K562 (cell line): ENCODE data around the gene LASP1NB.

Experiments used
- ARHGAP35 ChIP-seq: fragments of 450-650 bp; IDR thresholded peaks from 2 replicates; pipeline ENCODE4 v1.6.1; 2018; ENCODE audit not compliant: partially characterized antibody
- ATF4 ChIP-seq: fragments of 450-650 bp; formaldehyde crosslinking; IDR thresholded peaks from 2 replicates; pipeline ENCODE4 v1.4.0; 2022; ENCODE audit warnings: mild to moderate bottlenecking, moderate library complexity
- DEAF1 ChIP-seq: fragments of 450-650 bp; formaldehyde crosslinking; IDR thresholded peaks from 2 replicates; pipeline ENCODE4 v1.4.0; 2020; ENCODE audit warnings: mild to moderate bottlenecking, moderate library complexity
- DPF2 ChIP-seq: fragments of 450-650 bp; IDR thresholded peaks from 2 replicates; pipeline ENCODE4 v1.6.1; 2016
- EWSR1 ChIP-seq: fragments of 450-650 bp; IDR thresholded peaks from 2 replicates; pipeline ENCODE4 v1.6.1; 2018; ENCODE audit warnings: borderline replicate concordance, mild to moderate bottlenecking, low read depth, moderate library complexity; ENCODE audit not compliant: partially characterized antibody
- FOXP1 ChIP-seq: sonication (generic); formaldehyde crosslinking; IDR thresholded peaks from 2 replicates; pipeline ENCODE4 v1.8.0; 2022; ENCODE audit warnings: mild to moderate bottlenecking, missing genetic modification reagents
- HMGXB4 ChIP-seq: sonication (generic); formaldehyde crosslinking; IDR thresholded peaks from 2 replicates; pipeline ENCODE4 v1.8.1; 2023; ENCODE audit warnings: mild to moderate bottlenecking, missing genetic modification reagents
- NEUROD1 ChIP-seq: fragments of 150-350 bp; IDR thresholded peaks from 2 replicates; pipeline ENCODE4 v1.6.1; 2014; ENCODE audit warnings: borderline replicate concordance, low read length, low read depth; ENCODE audit not compliant: partially characterized antibody
- POLR3G ChIP-seq: IDR thresholded peaks from 2 replicates; pipeline ENCODE4 v1.6.1; 2011; ENCODE audit not compliant: insufficient read length, insufficient replicate concordance; ENCODE audit errors: extremely low read depth
- SMAD1 ChIP-seq: fragments of 150-350 bp; IDR thresholded peaks from 2 replicates; pipeline ENCODE4 v1.6.1; 2014; ENCODE audit warnings: low read length, low read depth; ENCODE audit not compliant: partially characterized antibody
- TAF15 ChIP-seq: fragments of 200-400 bp; formaldehyde crosslinking; IDR thresholded peaks from 2 replicates; pipeline ENCODE4 v1.6.1; 2017; ENCODE audit warnings: mild to moderate bottlenecking, low read depth, low read length, moderate library complexity
- TEAD4 ChIP-seq, 2 experiments: sonication (generic) in 1 of 2; formaldehyde crosslinking in 1 of 2; IDR thresholded peaks; 2 replicates each; pipeline versions ENCODE4 v1.6.1 to v1.8.0; 2012 to 2022; ENCODE audit warnings: borderline replicate concordance in 1 of 2, inconsistent platforms in 1 of 2, low read length in 1 of 2, mild to moderate bottlenecking in 1 of 2, missing genetic modification reagents in 1 of 2
- TOE1 ChIP-seq, 2 experiments: fragments of 450-650 bp in 1 of 2; sonication (generic) in 1 of 2; formaldehyde crosslinking in 1 of 2; IDR thresholded peaks; 2 replicates each; pipeline versions ENCODE4 v1.7.1 to v1.8.0; 2016 to 2022; ENCODE audit warnings: borderline replicate concordance in 2 of 2, mild to moderate bottlenecking in 2 of 2, antibody characterized with exemption in 1 of 2, inconsistent platforms in 1 of 2, low read depth in 1 of 2, missing genetic modification reagents in 1 of 2, moderate library complexity in 1 of 2
- ZNF324 ChIP-seq: fragments of 250-450 bp; sonication (Bioruptor Pico); IDR thresholded peaks from 2 replicates; pipeline ENCODE4 v1.4.0; 2020; ENCODE audit warnings: mild to moderate bottlenecking
- ZNF384 ChIP-seq: IDR thresholded peaks from 2 replicates; pipeline ENCODE4 v1.6.1; 2012; ENCODE audit warnings: low read depth, low read length, improper control_type of control experiment
- ZNF507 ChIP-seq: conservative IDR thresholded peaks from 2 replicates; pipeline ENCODE4 v1.6.1; 2017; ENCODE audit warnings: missing genetic modification characterization, missing compliant biosample characterization
- ZNF764 ChIP-seq: fragments of 250-450 bp; sonication (Bioruptor Pico); IDR thresholded peaks from 2 replicates; pipeline ENCODE4 v1.4.0; 2020; ENCODE audit warnings: low read depth, mild to moderate bottlenecking, moderate library complexity
- TF ChIP-seq, protein P1 (sequence below): fragments of 450-650 bp; IDR thresholded peaks from 2 replicates; pipeline ENCODE4 v1.6.1; 2016; ENCODE audit warnings: mild to moderate bottlenecking
- TF ChIP-seq, protein P2 (sequence below): fragments of 450-650 bp; formaldehyde crosslinking; IDR thresholded peaks from 2 replicates; pipeline ENCODE4 v1.4.0; 2020; ENCODE audit warnings: mild to moderate bottlenecking, mixed read lengths

LASP1NB gene

GRCh38 chr17:38881600-38882191 lies 43.7 kb upstream of the LASP1NB start (continued):
- TF ChIP-seq ZNF507 (tag) (no peak), ARHGAP35 (no peak), TAF15 (no peak), TEAD4 (IDR thresholded peaks at IDR 0.05; ENCODE audit: low read length) (no peak), TEAD4 (CRISPR knock-in tag; IDR thresholded peaks at IDR 0.05; ENCODE audit: borderline replicate concordance) (no peak), DPF2 (peak; percentile 48; the same call in 1 of the 2 replicates), ZNF384 (no peak), SMAD1 (peak; percentile 91), DEAF1 (CRISPR knock-in tag) (no peak), FOXP1 (CRISPR knock-in tag) (no peak), HMGXB4 (CRISPR knock-in tag) (no peak), NEUROD1 (no peak), ZNF764 (CRISPR knock-in tag) (no peak), ZNF324 (CRISPR knock-in tag) (no peak), POLR3G (no peak), EWSR1 (no peak), ATF4 (no peak), TOE1 (IDR thresholded peaks at IDR 0.05; ENCODE audit: borderline replicate concordance) (peak; percentile 86), TOE1 (CRISPR knock-in tag; IDR thresholded peaks at IDR 0.05; ENCODE audit: borderline replicate concordance, low read depth) (no peak)
- TF ChIP-seq, protein P1, sequence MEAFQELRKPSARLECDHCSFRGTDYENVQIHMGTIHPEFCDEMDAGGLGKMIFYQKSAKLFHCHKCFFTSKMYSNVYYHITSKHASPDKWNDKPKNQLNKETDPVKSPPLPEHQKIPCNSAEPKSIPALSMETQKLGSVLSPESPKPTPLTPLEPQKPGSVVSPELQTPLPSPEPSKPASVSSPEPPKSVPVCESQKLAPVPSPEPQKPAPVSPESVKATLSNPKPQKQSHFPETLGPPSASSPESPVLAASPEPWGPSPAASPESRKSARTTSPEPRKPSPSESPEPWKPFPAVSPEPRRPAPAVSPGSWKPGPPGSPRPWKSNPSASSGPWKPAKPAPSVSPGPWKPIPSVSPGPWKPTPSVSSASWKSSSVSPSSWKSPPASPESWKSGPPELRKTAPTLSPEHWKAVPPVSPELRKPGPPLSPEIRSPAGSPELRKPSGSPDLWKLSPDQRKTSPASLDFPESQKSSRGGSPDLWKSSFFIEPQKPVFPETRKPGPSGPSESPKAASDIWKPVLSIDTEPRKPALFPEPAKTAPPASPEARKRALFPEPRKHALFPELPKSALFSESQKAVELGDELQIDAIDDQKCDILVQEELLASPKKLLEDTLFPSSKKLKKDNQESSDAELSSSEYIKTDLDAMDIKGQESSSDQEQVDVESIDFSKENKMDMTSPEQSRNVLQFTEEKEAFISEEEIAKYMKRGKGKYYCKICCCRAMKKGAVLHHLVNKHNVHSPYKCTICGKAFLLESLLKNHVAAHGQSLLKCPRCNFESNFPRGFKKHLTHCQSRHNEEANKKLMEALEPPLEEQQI: no peak
- TF ChIP-seq, protein P2, sequence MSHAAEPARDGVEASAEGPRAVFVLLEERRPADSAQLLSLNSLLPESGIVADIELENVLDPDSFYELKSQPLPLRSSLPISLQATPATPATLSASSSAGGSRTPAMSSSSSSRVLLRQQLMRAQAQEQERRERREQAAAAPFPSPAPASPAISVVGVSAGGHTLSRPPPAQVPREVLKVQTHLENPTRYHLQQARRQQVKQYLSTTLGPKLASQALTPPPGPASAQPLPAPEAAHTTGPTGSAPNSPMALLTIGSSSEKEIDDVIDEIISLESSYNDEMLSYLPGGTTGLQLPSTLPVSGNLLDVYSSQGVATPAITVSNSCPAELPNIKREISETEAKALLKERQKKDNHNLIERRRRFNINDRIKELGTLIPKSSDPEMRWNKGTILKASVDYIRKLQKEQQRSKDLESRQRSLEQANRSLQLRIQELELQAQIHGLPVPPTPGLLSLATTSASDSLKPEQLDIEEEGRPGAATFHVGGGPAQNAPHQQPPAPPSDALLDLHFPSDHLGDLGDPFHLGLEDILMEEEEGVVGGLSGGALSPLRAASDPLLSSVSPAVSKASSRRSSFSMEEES (CRISPR knock-in tag): peak; percentile 54; the same call in 1 of the 2 replicates
